Lower leg skin (tissue), 4 donors: ENCODE measurements around the gene PRR14. TPM values are rescaled to one million over a fixed set of nuclear protein-coding genes. Genes with fewer than 3 reads are reported as not detected.
A peak's percentile ranks its signal among the peaks of the same experiment; 100 is the strongest.

ENCODE experiments used
- DNase-seq, 2 donors: peaks; one replicate each; pipeline ENCODE4 v3.0.0-alpha.2; 2019; ENCODE audit warnings: low spot score in 2 of 2
- H3K4me3 ChIP-seq: fragments of 200-600 bp; sonication (generic); 2 replicates; pipeline ENCODE4 v1.5.1; 2017; ENCODE audit warnings: mild to moderate bottlenecking, low read depth; ENCODE audit not compliant: poor library complexity, severe bottlenecking
- CTCF ChIP-seq, 3 donors: fragments of 450-650 bp; IDR thresholded peaks; one replicate each; pipeline ENCODE4 v1.5.1; 2016; ENCODE audit warnings: antibody characterized with exemption in 3 of 3, mild to moderate bottlenecking in 3 of 3, moderate library complexity in 2 of 3
- POLR2A ChIP-seq, 2 donors: fragments of 450-650 bp; IDR thresholded peaks; one replicate each; pipeline ENCODE4 v1.6.1; 2016 to 2017; ENCODE audit warnings: antibody characterized with exemption in 2 of 2, mild to moderate bottlenecking in 1 of 2, moderate library complexity in 1 of 2
- WGBS, 2 donors: methylation state at CpG; one replicate each; pipeline ENCODE4 v1.1.5; 2018; 5-methylcytosine and 5-hydroxymethylcytosine counted together
- intact Hi-C: fragments of 100-400 bp; cut with DNase I; formaldehyde crosslinking; loops from one replicate; pipeline ENCODE4 v1.15.0; 2023; ENCODE audit warnings: low total_unique reads
- total RNA-seq, 4 donors: library from RNA; depleted of rRNA; stranded (reverse); fragments of >200 nt; gene quantifications; one replicate each; pipeline ENCODE4 v1.1.0, GENCODE V29; 2016

PRR14 gene
- total RNA-seq, 4 donors from 2014 or later: 23.8 to 67.5 (median 37.1) TPM

DNA sequence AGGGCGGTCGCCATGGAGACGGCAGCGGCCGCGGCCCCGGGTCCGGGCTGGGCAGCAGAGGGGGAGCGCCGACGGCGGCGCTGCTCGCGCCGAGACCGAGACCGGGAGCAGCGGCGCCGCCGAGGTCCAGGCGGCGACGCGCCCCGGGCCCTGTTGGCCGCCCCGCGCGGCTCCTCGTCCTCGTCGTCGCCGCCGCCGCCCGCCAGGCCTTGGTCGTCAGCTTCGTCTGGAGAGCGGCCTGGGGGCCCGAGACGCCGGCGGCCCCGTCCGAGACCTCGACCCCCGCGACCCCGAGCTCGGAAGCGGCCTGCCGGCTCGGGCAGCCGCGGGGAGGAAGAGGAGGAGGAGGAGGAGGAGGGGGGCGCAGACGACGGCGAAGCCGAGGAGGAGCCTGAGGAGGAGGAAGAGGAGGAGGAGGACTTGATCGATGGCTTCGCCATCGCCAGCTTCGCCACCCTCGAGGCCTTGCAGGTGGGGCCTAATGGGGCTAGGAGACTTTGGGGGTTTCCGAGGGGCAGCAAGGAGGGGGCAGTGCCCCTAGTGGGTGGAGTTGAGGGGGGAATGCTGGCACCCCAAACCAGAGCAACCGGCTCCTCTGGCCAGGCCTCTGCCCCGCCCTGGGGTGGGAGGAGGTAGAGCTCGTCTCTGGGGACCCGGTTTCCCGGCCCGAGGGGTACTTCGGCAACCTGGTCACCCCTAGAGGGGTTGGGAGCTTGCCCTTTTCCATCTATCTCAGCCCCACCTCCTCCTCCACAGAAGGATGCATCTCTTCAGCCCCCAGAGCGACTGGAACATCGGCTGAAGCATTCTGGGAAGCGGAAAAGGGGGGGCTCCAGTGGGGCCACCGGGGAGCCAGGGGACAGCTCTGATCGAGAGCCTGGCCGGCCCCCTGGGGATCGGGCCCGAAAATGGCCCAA is 9.0 kb downstream of the PRR14 start:
- DNase-seq: peak in 1 of 2 donors; percentile 45
- TF ChIP-seq CTCF (IDR thresholded peaks at IDR 0.05) (no peak), POLR2A (IDR thresholded peaks at IDR 0.05) (no peak)
- intact Hi-C loops: no loop called here
- peak overlapping the region; percentile 92 for H3K4me3 ChIP-seq
- WGBS, 2 donors: 1 to 2% methylated on average over 37 to 43 of the region's 84 CpGs

- TF ChIP-seq CTCF (IDR thresholded peaks at IDR 0.05): no peak
- no peak for TF ChIP-seq POLR2A (IDR thresholded peaks at IDR 0.05)
- intact Hi-C loops: no loop called here
- peak overlapping the region; percentile 92 for H3K4me3 ChIP-seq
- DNase-seq: no peak
- 29 to 41% methylated on average over 21 of the region's 21 CpGs for WGBS, 2 donors
These were observed 9.9 kb downstream of the PRR14 start for GRCh38 chr16:30660424-30661261.

DNA sequence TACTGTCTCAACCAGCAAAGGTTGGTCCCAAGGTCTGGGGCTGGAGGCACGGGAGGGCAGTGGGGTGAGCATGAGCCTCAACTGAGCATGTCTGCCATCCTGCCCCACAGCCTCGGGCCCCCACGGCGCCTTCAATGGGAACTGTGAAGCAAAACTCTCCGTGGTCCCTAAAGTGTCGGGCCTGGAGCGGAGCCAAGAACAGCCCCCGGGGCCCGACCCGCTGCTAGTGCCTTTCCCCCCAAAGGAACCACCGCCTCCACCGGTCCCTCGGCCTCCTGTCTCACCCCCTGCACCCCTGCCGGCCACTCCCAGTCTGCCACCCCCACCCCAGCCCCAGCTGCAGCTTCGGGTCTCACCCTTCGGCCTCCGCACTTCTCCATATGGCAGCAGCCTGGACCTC is 11.7 kb downstream of the PRR14 start:
- 77 to 80% methylated on average over 17 of the region's 17 CpGs for WGBS, 2 donors
- intact Hi-C loops: no loop called here
- no peak for DNase-seq
- TF ChIP-seq CTCF (IDR thresholded peaks at IDR 0.05) (no peak), POLR2A (IDR thresholded peaks at IDR 0.05) (no peak)
- H3K4me3 ChIP-seq: no peak overlapping the region

DNA sequence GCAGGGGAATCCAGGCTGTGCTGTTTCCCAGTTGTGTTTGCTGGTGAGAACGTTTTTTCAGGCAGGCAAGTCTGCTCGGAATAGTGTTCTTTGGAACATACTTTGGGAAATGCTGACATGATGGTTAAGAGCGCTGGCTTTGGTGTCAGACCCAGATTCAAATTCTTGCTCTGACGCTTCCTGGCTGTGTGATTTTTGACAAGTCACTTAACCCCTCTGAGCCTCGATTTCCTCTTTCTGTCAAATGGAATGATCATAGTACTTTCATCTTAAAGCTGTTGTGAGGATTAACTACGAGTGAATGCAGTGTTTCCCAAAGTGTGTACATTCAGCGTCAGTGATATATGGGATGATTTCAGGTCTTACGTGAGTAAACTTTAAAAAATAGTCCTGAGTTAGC is 12.3 kb downstream of the PRR14 start:
- WGBS, 2 donors: 79 to 88% methylated on average over 8 of the region's 8 CpGs
- no peak for DNase-seq
- intact Hi-C loops: no loop called here
- TF ChIP-seq POLR2A (IDR thresholded peaks at IDR 0.05) (no peak), CTCF (IDR thresholded peaks at IDR 0.05) (no peak)
- H3K4me3 ChIP-seq: no peak overlapping the region

DNA sequence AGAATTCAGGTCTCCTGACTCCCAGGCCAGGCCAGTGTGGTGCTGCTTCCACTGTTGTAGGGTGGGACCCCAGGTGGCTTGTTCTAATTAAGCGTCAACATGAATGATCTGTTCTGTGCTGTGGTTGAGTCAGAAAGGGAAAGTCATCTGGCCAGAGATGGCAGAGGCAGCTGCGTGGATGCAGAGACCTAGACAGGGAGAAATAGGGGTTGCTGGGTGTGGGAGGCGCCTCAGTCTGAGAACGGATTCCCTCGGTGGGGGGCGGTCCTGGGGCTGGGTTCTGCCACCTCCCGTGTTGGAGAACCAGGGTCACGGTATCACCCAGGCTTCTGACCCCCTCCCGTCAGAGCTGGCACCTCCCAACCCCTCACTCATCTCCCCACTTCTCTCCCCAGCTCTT is 13.1 kb downstream of the PRR14 start:
- DNase-seq: no peak
- H3K4me3 ChIP-seq: no peak overlapping the region
- intact Hi-C loops: no loop called here
- no peak for TF ChIP-seq POLR2A (IDR thresholded peaks at IDR 0.05)
- no peak for TF ChIP-seq CTCF (IDR thresholded peaks at IDR 0.05)
- 79% methylated on average over 9 of the region's 9 CpGs for WGBS, 2 donors
